ENCODE data around the gene SYT7.
"Not testable (repeated sequence)": the region's sequence is repeated elsewhere in the genome, so short reads cannot be mapped to it uniquely, and the experiment has no call there.

SYT7 gene

DNA sequence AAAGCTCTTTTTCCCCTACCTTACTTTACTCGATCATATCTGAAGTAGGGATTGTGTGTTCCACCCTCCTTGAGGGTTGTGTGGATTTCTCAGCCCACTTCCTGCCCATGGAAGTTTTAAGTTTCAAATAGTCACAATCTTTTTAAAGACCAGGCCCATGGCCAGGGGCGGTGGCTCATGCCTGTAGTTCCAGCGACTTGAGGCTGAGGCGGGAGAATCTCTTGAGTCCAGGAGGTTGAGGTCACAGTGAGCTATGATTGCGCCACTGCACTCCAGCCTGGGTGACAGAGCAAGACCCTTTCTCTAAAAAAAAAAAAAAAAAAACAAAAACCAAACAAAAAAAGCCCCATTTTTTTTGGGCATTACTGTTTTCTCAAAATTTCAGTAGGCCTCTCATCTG, 108.6 kb downstream of the SYT7 start:
- TF ChIP-seq, protein P1, sequence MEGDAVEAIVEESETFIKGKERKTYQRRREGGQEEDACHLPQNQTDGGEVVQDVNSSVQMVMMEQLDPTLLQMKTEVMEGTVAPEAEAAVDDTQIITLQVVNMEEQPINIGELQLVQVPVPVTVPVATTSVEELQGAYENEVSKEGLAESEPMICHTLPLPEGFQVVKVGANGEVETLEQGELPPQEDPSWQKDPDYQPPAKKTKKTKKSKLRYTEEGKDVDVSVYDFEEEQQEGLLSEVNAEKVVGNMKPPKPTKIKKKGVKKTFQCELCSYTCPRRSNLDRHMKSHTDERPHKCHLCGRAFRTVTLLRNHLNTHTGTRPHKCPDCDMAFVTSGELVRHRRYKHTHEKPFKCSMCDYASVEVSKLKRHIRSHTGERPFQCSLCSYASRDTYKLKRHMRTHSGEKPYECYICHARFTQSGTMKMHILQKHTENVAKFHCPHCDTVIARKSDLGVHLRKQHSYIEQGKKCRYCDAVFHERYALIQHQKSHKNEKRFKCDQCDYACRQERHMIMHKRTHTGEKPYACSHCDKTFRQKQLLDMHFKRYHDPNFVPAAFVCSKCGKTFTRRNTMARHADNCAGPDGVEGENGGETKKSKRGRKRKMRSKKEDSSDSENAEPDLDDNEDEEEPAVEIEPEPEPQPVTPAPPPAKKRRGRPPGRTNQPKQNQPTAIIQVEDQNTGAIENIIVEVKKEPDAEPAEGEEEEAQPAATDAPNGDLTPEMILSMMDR (conservative IDR thresholded peaks at IDR 0.05; ENCODE audit: low read depth, low read length) = no peak
- no peak overlapping the region for H3K4me3 ChIP-seq (ENCODE audit: low read depth, low read length)
- no peak for DNase-seq (ENCODE audit: low read depth)

DNA sequence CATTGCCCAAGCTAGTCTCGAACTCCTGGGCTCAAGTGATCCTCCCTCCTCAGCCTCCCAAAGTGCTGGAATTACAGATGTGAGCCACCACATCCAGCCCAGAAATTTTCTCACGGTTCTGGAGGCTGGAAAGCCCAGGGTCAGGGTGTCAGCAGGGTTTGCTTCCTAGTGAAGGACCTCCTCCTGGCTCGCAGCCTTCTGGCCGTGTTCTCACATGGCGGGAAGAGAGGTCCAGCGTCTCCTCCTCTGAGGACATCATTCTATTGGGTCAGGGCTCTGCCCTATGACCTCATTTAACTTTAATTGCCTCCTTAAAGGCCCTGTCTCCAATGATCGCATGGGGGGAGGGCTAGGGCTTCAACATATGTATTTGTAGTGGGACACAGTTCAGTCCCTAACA, 112.9 kb downstream of the SYT7 start:
- TF ChIP-seq, protein P1 (conservative IDR thresholded peaks at IDR 0.05; ENCODE audit: low read depth, low read length) = no peak
- no peak for DNase-seq (ENCODE audit: low read depth)
- no peak overlapping the region for H3K4me3 ChIP-seq (ENCODE audit: low read depth, low read length)

DNA sequence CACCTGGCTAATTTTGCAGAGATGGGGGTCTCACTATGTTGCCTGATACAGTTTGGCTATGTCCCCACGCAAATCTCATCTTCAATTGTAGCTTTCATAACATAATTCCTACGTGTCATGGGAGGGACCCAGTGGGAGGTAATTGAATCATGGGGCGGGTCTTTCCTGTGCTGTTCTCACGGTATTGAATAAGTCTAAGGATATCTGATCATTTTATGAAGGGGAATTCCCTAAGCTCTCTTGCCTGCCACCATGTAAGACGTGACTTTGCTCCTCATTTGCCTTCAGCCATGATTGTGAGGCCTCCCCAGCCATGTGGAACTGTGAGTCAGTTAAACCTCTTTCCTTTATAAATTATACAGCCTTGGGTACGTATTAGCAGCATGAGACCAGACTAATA, 113.3 kb downstream of the SYT7 start:
- H3K4me3 ChIP-seq (ENCODE audit: low read depth, low read length); DNase-seq (ENCODE audit: low read depth): not testable (repeated sequence)

Measured in choroid plexus epithelial cell (primary cell).